ENCODE measurements around the gene FAM222A.

- TF ChIP-seq CTCF (IDR thresholded peaks at IDR 0.05) = no peak
- no peak for TF ChIP-seq POLR2A (IDR thresholded peaks at IDR 0.05)
These were observed 21.5 kb downstream of the FAM222A start for GRCh38 chr12:109735051-109735521.

All from lower leg skin (tissue), 3 donors.